ENCODE results near the gene PRSS53.

DNA sequence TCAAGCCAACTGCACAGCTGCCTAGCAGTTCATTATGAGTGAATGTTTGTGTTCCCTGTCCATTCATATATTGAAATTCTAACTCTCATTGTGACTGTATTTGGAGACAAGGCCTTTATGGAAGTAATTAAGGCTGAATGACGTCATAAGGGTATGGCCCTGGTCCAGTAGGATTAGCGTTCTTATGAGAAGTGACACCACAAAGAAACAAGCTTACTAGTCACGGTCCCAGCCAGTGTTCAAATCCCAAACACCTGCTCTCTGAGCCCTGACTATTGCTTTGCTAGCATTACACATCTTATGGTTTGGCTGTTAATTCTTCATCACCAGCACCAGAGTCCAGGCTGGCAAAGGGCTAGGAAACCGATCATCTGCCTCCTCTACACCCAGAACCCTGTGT lies 16.9 kb downstream of the PRSS53 start:
- TF ChIP-seq, protein P1, sequence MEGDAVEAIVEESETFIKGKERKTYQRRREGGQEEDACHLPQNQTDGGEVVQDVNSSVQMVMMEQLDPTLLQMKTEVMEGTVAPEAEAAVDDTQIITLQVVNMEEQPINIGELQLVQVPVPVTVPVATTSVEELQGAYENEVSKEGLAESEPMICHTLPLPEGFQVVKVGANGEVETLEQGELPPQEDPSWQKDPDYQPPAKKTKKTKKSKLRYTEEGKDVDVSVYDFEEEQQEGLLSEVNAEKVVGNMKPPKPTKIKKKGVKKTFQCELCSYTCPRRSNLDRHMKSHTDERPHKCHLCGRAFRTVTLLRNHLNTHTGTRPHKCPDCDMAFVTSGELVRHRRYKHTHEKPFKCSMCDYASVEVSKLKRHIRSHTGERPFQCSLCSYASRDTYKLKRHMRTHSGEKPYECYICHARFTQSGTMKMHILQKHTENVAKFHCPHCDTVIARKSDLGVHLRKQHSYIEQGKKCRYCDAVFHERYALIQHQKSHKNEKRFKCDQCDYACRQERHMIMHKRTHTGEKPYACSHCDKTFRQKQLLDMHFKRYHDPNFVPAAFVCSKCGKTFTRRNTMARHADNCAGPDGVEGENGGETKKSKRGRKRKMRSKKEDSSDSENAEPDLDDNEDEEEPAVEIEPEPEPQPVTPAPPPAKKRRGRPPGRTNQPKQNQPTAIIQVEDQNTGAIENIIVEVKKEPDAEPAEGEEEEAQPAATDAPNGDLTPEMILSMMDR (IDR thresholded peaks at IDR 0.05) = no peak
- no peak for TF ChIP-seq POLR2A (IDR thresholded peaks at IDR 0.05)

Data from right lobe of liver (tissue), 4 donors.